K562 (cell line): ENCODE results near the gene PBX1. TPM values are rescaled to one million over a fixed set of nuclear protein-coding genes. Genes with fewer than 3 reads are reported as not detected.

ENCODE experiments used
- CC2D1A ChIP-seq: fragments of 450-650 bp; IDR thresholded peaks from 2 replicates; pipeline ENCODE4 v1.6.1; 2017; ENCODE audit warnings: mild to moderate bottlenecking
- EZH2 ChIP-seq: IDR thresholded peaks from 2 replicates; pipeline ENCODE4 v1.6.1; 2012; ENCODE audit warnings: low read depth, mild to moderate bottlenecking, inconsistent platforms, low read length, borderline replicate concordance
- FOXJ3 ChIP-seq: sonication (generic); formaldehyde crosslinking; IDR thresholded peaks from 2 replicates; pipeline ENCODE4 v1.4.0; 2020; ENCODE audit warnings: mild to moderate bottlenecking, missing genetic modification reagents
- PML ChIP-seq: IDR thresholded peaks from 2 replicates; pipeline ENCODE4 v1.6.1; 2012; ENCODE audit warnings: low read length, inconsistent platforms
- RBM15 ChIP-seq: fragments of 200-400 bp; formaldehyde crosslinking; IDR thresholded peaks from 2 replicates; pipeline ENCODE4 v1.6.1; 2018; ENCODE audit warnings: mild to moderate bottlenecking, low read length, moderate library complexity; ENCODE audit not compliant: insufficient read depth
- SAP30 ChIP-seq: fragments of 200-600 bp; sonication (generic); IDR thresholded peaks from 2 replicates; pipeline ENCODE4 v1.6.1; 2012; ENCODE audit warnings: borderline replicate concordance, low read depth, mild to moderate bottlenecking, moderate library complexity, low read length, control low read depth, inconsistent platforms; ENCODE audit not compliant: insufficient read depth, poor library complexity, severe bottlenecking
- STAG1 ChIP-seq: sonication (generic); formaldehyde crosslinking; IDR thresholded peaks from 2 replicates; pipeline ENCODE4 v1.5.0; 2020; ENCODE audit warnings: missing genetic modification reagents, borderline replicate concordance
- TARDBP ChIP-seq: fragments of 450-650 bp; IDR thresholded peaks from 2 replicates; pipeline ENCODE4 v1.6.1; 2016
- TRIM24 ChIP-seq, 2 experiments: fragments of 450-650 bp; IDR thresholded peaks; 2 replicates each; pipeline ENCODE4 v1.6.1; 2016
- WHSC1 ChIP-seq: IDR thresholded peaks from one replicate; pipeline ENCODE4 v1.6.1; 2012; ENCODE audit warnings: low read length, control low read depth, inconsistent platforms
- ZNF274 ChIP-seq: IDR thresholded peaks from 2 replicates; pipeline ENCODE4 v1.6.1; 2011; ENCODE audit warnings: low read depth, mild to moderate bottlenecking, low read length, moderate library complexity, borderline replicate concordance
- ZNF395 ChIP-seq: fragments of 200-800 bp; sonication (Bioruptor generic); IDR thresholded peaks from 2 replicates; pipeline ENCODE4 v1.6.1; 2017; ENCODE audit warnings: missing genetic modification characterization, missing compliant biosample characterization
- ZNF778 ChIP-seq: fragments of 450-650 bp; formaldehyde crosslinking; IDR thresholded peaks from 2 replicates; pipeline ENCODE4 v1.4.0; 2020; ENCODE audit warnings: mild to moderate bottlenecking, moderate library complexity
- ZNF830 ChIP-seq: fragments of 250-450 bp; sonication (Bioruptor Pico); IDR thresholded peaks from 2 replicates; pipeline ENCODE4 v1.5.0; 2021; ENCODE audit warnings: mild to moderate bottlenecking
- polyA plus RNA-seq, 8 experiments: library from polyadenylated mRNA; depleted of rRNA in 4 of 8; stranded (reverse) in 5 of 8; unstranded in 3 of 8; fragments of >200 nt; fragmentation: Nextera tagmentation in 2 of 8; fragmentation: Illumina TruSeq in 1 of 8; extraction: Ambion mirVana in 2 of 8; extraction: Trizol in 1 of 8; gene quantifications; 2 replicates each; pipeline versions ENCODE4 v1.2.1 to v1.2.3, GENCODE V29; 2011 to 2014; ENCODE audit warnings: inconsistent platforms in 1 of 8, missing spikeins in 1 of 8
- total RNA-seq, 7 experiments: library from RNA; depleted of rRNA in 6 of 7; stranded (reverse); fragments of >200 nt in 6 of 7; fragmentation: Illumina TruSeq in 2 of 7; extraction: Trizol in 2 of 7; gene quantifications; 2 replicates each; pipeline versions ENCODE4 v1.2.1 to v1.2.3, GENCODE V29; 2011 to 2021; ENCODE audit warnings: low replicate concordance in 1 of 7
- TF ChIP-seq, protein P1 (sequence below), 2 experiments: fragments of 450-650 bp in 1 of 2; sonication (generic) in 1 of 2; formaldehyde crosslinking in 1 of 2; IDR thresholded peaks; 2 replicates each; pipeline versions ENCODE4 v1.7.1 to v1.9.0; 2016 to 2022; ENCODE audit warnings: inconsistent platforms in 1 of 2, mild to moderate bottlenecking in 1 of 2, missing genetic modification reagents in 1 of 2
- TF ChIP-seq, protein P2 (sequence below): fragments of 450-650 bp; formaldehyde crosslinking; IDR thresholded peaks from 2 replicates; pipeline ENCODE4 v1.4.0; 2020; ENCODE audit warnings: mild to moderate bottlenecking

Gene PBX1
- total and polyA plus RNA-seq, 9 of the 15 experiments (the other 6 are each of a cell fraction or from before 2014, with no cell fraction given): 0.03 to 0.62 (median 0.17) TPM

DNA sequence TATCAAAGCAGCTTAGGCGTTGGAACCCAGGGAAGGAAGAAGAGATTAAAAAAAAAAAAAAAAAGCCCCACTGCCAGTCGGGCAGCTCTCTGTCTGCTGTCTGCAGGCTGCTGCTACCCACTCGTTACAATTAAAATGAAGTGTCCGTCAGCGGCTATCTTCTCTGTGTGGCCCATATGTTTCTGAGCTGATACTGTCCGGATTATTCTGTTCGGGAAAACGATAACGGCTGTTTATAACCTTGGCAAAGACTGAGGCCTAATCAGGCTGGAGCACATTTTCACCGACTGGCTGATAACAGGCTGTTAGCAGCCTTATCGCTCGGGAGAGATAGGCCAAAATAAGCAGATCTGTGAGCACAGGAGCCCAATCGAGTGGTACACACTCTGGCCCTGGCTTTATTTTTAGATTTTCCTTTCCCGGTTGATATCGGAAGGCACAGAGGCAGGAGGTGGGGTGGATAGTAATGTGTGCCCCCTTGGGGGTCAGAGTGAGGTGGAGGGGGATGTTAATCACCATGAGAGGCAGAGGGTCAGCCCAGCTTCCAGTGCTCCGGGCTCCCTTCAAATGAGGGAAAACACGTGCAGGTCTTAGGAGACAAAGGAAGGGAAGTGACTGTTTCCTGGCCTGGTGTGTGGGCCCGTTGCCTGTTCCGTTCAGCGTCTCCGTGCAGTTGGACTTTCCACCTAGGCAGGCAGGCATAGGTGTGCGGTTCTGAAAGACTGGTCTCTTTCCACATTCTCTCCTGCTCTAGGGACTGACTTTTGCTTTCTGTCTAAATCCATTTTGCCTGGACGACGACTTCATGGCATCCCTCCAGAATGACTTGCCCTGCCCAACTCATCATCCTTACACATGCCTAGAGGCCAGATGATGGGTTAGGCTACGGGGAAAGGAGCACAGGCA lies 153.4 kb downstream of the PBX1 start (continued):
- TF ChIP-seq, protein P1, sequence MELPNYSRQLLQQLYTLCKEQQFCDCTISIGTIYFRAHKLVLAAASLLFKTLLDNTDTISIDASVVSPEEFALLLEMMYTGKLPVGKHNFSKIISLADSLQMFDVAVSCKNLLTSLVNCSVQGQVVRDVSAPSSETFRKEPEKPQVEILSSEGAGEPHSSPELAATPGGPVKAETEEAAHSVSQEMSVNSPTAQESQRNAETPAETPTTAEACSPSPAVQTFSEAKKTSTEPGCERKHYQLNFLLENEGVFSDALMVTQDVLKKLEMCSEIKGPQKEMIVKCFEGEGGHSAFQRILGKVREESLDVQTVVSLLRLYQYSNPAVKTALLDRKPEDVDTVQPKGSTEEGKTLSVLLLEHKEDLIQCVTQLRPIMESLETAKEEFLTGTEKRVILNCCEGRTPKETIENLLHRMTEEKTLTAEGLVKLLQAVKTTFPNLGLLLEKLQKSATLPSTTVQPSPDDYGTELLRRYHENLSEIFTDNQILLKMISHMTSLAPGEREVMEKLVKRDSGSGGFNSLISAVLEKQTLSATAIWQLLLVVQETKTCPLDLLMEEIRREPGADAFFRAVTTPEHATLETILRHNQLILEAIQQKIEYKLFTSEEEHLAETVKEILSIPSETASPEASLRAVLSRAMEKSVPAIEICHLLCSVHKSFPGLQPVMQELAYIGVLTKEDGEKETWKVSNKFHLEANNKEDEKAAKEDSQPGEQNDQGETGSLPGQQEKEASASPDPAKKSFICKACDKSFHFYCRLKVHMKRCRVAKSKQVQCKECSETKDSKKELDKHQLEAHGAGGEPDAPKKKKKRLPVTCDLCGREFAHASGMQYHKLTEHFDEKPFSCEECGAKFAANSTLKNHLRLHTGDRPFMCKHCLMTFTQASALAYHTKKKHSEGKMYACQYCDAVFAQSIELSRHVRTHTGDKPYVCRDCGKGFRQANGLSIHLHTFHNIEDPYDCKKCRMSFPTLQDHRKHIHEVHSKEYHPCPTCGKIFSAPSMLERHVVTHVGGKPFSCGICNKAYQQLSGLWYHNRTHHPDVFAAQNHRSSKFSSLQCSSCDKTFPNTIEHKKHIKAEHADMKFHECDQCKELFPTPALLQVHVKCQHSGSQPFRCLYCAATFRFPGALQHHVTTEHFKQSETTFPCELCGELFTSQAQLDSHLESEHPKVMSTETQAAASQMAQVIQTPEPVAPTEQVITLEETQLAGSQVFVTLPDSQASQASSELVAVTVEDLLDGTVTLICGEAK (IDR thresholded peaks at IDR 0.05): no peak
- TF ChIP-seq, protein P1 (CRISPR knock-in tag; IDR thresholded peaks at IDR 0.05): no peak
- TF ChIP-seq ZNF395 (CRISPR knock-in tag) (peak; percentile 98), ZNF830 (no peak), TRIM24 (IDR thresholded peaks at IDR 0.05) (peak; percentile 98 to 99), TARDBP (peak; percentile 99), PML (peak; percentile 100), STAG1 (CRISPR knock-in tag) (no peak), WHSC1 (no peak), ZNF778 (CRISPR knock-in tag) (no peak), FOXJ3 (CRISPR knock-in tag) (no peak), EZH2 (peak; percentile 81; the same call in 1 of the 2 replicates), SAP30 (no peak), CC2D1A (peak; percentile 100), RBM15 (no peak), ZNF274 (peak; percentile 83)
- TF ChIP-seq, protein P2, sequence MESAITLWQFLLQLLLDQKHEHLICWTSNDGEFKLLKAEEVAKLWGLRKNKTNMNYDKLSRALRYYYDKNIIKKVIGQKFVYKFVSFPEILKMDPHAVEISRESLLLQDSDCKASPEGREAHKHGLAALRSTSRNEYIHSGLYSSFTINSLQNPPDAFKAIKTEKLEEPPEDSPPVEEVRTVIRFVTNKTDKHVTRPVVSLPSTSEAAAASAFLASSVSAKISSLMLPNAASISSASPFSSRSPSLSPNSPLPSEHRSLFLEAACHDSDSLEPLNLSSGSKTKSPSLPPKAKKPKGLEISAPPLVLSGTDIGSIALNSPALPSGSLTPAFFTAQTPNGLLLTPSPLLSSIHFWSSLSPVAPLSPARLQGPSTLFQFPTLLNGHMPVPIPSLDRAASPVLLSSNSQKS (CRISPR knock-in tag): peak; percentile 65; the same call in 1 of the 2 replicates
